Stromal cell of bone marrow (primary cell): ENCODE measurements around the gene DCAF7.

Source experiments
- DNase-seq: peaks from one replicate; pipeline ENCODE4 v3.0.0-alpha.2; 2012; ENCODE audit warnings: low read depth

DCAF7 gene

DNA sequence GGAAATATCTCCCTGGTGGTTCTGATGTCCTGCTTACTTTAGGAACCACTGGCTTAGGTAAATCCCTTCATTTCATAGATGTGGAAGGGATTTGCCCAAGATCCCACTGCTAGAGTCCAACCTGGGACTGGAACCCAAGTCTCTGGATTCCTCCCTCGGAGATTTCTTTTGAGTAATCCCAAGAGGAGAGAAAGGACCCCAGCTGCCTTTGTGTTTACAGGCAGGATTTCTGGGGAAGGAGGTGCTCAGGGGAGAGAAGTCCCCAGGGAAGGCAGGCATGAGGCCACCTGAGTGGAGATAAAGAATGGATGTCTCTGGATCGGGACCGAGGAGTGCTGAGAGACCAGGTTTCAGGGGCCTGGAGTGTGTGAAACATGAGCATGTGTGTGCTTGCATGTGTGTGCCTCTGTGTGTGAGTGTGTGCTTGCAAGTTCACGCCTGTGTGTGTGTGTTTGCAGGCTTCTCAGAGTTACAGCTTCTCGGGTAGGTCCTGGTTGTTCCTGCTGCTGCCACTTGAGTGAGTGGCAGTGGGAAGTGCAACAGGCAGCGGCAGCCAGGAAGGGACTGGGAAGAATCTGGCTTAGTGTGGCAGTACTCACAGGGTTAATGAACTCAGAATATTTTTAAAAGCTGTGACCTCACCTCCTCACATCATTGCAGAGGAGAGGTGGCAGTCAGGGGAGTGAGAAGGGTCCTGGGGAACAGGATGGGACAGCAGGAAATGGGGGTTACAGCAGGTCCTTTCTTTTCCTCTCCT is 24.9 kb upstream of the DCAF7 start:
- no peak for DNase-seq

DNA sequence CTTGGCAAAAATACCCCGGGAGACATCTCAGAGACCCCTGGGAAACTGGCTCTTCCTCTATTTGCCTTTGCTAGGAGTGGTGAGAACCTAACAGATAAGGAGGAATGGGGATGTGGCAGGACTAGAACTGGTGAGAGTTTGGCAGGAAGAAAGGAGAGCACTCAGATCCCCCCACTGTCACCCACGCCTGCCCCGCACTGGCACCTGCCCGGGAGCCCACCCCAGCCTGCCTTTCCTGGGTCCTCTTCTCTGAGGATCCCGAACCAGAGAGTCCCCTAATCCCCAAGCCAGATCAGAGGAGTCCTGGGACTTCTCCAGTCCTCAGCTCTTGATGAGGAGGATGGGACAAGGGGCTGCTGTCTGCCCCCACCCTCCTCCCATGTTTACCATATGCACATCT is 23.4 kb upstream of the DCAF7 start:
- no peak for DNase-seq

DNA sequence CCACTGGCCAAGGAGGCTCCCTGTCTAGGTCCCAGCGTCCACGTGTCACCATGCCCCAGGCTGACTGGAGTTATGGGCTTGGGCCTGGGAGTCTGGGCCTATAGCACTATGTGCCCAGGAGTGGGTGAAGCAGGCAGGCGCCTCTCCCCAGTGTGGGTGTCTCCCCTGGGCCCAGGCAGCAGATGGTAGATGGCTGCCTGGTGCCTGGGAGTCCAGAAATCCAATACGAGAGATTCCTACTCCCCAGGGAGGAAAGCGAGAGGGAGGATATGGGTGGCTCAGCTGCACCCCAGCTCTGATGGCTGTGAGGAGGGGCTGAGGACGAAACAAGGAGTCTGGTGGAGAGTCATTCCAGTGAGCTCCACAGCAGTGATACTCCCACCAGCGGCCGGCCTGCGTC is 22.1 kb upstream of the DCAF7 start:
- DNase-seq: no peak

DNA sequence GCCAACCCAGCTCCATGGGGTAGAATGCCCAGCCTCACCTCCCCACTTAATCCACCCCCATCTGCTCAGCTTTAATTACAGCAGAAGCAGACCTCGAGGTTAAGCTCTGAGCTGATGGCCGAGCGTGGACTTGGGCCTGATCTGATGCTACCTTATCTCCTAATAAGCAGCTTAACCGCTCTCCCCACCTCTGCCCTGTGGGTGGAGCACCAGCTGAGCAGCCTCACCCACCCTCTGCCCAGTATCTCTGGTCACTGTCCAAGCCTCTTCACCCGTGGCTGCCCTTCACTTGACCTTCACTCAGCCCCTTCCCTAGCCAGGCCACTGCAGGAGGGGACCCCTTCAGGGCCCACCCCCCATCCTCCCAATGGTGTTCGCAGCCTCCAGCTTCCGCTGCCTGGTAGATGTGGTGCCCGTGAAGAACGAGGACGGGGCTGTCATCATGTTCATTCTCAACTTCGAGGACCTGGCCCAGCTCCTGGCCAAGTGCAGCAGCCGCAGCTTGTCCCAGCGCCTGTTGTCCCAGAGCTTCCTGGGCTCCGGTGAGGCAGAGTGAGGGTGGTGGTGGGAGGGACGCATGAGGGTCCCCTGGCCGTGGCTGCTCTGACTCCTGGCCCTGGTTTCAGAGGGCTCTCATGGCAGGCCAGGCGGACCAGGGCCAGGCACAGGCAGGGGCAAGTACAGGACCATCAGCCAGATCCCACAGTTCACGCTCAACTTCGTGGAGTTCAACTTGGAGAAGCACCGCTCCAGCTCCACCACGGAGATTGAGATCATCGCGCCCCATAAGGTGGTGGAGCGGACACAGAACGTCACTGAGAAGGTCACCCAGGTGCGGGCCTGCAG is 20.3 kb upstream of the DCAF7 start:
- DNase-seq: no peak

DNA sequence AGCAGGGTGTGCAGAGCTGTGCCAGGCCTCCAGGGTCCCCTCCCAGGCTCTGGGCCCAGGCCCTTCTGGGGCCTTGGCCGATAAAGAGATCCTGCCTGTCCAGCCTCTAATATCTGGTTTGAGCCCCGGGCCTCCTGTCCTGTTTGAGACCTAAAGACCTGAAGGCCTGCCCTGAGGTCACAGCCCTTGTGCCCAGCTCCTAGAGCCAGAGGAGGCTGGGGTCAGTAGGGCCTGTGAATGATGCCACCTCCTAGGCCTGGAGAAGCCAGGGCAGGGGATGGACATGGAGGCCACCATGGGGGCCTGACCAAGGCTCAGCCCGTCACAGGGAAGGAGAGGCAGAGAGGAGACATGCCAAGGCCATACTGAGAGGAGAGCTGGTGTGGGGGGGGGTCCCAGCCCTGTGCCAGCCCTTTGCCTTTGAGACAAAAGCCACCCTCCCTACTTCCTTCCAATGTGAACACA is 19.7 kb upstream of the DCAF7 start:
- no peak for DNase-seq

DNA sequence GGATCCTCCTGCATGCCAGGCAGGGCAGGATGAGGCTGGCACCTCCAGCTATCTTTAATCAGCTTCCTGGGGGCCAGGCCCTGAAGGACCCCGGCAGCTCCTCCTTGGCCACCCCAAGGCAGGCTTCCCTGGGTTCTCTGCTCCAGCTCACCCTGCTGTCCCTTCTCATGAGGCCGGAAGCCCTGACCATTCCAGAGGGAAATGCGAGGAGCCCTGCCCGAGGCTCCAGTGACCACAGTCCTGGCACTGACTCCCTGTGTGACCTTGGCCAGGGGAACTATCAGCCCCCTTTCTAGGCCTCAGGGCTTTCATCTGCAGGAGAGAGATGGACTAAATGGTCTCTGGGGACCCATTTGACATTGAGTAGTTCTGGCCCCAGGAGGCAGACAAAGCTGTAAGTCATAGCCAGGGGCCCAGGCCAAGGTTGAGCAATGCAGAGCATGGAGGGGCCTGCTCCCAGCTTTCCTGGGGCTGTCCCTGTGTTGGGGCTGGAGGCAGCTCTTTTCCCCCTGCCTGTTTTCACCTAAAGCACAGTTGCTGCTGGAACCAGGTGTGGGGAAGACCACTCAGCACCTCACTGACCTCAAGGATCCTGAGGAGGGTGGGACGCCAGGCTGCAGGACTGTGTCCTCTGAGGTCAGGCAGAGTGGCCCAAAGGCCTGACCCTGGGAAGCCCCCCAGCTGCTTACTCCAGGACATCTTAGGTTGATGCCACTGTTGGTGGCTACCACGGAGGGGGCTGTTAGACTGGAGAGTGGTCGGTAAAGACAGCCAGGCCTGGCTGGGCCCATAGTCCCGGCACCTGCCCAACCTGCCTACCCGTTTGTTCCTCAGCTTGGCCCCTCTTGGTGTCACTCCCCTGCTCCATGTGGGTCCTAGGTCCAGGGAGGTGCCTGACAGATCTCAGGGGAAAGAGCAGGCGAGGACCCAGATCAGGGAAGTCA is 19.0 kb upstream of the DCAF7 start:
- DNase-seq: no peak

DNA sequence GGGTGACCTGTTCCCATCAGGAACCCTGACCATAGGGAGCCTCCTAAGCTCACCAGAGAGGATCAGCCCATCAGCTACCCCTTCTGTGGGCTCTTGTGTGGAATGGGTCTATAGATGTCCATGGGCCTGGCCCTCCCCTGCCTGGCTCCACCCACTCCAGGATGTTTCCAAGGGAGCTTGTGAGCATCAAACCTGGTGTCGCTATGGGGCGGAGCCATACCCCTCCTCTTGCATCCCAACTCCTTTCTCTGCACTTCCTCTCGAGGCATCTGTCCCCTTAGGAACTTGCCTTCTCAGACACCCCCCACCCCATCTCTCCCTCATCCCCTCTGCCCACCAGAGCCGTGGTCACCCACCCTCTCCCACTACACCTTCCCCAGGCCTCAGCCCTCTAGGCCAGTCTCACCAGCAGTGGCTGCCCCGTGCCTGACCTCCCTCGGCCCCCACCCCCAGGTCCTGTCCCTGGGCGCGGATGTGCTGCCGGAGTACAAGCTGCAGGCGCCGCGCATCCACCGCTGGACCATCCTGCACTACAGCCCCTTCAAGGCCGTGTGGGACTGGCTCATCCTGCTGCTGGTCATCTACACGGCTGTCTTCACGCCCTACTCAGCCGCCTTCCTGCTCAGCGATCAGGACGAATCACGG is 16.7 kb upstream of the DCAF7 start:
- DNase-seq: no peak

DNA sequence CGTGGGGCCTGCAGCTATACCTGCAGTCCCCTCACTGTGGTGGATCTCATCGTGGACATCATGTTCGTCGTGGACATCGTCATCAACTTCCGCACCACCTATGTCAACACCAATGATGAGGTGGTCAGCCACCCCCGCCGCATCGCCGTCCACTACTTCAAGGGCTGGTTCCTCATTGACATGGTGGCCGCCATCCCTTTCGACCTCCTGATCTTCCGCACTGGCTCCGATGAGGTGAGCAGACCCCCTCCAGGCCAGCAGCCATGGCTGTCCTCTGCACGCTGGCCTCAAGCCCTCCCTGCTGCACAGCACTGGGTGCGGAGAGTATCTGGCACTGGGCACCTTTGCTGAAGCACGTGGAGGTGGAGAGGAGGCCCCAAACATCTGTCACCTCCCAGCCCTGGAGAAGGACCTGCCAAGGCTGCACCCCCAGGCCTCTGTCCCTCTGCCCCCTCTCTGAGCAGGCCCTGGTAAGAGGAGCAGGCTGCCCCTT is 16.2 kb upstream of the DCAF7 start:
- DNase-seq: no peak

DNA sequence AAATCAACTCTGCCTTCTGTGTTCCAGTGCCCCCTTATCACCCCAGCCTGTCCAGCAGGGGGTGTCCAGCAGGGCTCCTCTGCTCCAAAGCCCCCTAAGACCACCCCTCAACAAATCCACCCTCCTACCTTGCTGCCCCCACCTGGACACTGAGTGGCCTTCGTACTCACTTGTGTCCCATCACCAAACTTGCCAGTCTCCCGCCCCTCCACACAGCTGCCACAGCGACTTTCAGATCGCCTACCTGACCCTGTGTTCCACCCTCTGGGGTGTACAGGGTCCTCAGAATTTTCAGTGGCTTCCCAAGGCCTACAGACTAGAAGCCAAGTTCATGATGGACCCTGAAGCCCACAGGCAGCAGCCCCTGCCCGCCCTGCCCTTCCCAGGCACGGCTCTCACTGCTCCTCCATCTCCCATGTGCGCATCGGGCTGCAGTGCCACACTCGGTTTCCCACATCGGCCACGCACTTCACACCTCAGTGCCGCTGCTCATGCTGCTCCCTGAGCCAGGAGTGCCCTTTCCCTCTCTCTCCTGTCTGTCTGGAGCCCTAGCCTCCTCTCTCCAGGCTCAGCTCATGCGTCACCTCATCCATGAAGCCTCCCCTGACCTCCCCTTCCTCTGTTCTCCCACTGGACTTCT is 15.3 kb upstream of the DCAF7 start:
- DNase-seq: no peak

DNA sequence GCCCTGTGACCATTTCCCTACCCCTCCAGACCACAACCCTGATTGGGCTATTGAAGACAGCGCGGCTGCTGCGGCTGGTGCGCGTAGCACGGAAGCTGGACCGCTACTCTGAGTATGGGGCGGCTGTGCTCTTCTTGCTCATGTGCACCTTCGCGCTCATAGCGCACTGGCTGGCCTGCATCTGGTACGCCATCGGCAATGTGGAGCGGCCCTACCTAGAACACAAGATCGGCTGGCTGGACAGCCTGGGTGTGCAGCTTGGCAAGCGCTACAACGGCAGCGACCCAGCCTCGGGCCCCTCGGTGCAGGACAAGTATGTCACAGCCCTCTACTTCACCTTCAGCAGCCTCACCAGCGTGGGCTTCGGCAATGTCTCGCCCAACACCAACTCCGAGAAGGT is 14.6 kb upstream of the DCAF7 start:
- DNase-seq: no peak

DNA sequence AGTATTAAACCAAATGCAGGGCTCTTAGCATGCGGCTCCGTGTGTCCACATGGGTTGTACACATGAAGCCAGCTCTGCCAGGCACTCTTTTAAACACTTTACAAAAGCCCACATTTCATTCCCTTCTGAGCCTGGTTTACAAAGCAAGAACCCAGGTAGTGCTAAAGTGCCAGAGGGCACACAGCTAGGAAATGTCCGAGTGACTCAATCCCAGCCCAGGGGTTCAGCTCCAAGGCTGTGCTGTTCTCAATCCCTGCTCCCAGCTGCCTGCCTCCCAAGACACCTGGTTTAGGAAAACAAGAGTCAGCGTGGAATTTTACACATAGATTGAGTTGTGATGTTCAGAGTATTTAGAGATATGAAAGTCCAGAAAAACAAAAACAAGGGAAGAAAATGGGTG is 13.3 kb upstream of the DCAF7 start:
- no peak for DNase-seq

DNA sequence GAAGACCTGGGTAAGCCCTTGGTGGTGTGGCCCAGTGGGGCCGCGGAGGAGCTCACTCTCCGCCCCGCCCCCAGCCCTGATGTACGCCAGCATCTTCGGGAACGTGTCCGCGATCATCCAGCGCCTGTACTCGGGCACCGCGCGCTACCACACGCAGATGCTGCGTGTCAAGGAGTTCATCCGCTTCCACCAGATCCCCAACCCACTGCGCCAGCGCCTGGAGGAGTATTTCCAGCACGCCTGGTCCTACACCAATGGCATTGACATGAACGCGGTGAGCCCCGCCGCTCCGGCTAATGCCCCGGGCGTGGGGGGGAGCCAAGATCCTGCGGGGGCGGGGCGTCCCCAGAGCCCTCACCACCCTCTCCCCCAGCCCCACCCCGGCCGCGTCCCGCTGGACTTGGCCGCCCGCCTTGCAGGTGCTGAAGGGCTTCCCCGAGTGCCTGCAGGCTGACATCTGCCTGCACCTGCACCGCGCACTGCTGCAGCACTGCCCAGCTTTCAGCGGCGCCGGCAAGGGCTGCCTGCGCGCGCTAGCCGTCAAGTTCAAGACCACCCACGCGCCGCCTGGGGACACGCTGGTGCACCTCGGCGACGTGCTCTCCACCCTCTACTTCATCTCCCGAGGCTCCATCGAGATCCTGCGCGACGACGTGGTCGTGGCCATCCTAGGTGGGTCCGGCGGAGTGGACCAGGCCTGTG is 12.1 kb upstream of the DCAF7 start:
- no peak for DNase-seq

DNA sequence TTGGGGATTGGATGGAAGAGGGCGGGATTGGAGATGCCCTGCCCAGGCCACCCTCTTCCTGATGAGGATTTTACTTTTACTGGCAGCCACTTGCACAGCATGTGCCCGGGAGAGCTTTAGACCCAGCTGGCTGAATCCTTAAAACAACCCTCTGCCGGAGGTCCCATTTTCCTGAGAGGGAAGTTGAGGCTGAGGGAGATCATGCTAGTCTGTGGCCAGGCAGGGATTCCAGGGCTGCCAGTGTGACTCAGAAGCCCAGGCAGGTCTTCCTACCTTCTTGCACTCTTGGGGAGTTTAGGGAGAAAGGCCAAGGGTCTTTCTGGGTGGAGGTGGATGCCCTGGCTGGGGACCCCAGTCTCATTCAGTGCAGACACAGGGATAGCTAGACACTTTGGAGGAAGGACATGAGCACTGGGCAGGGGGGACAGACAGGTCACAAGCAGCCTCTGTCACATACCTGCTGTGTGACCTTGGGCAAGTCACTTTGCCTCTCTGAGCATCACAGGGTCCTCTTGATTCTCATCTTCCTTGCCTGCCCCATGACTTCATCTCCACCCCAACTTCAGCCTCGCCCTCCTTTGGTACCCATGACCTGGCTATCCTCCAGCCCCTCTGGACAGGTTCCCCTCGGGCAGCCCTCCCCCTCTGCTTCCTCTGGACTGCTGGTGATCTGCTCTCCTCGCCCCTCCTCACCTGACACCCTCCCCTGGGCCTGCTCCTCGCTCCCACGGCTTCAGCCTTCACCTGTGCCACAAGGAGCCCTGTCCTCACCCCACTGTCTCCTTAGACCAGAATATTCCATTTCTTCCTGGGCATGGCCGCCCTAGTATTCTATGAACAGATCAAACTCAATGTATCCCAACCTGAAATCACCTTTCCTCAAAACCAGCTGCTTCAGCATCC is 11.3 kb upstream of the DCAF7 start:
- no peak for DNase-seq

DNA sequence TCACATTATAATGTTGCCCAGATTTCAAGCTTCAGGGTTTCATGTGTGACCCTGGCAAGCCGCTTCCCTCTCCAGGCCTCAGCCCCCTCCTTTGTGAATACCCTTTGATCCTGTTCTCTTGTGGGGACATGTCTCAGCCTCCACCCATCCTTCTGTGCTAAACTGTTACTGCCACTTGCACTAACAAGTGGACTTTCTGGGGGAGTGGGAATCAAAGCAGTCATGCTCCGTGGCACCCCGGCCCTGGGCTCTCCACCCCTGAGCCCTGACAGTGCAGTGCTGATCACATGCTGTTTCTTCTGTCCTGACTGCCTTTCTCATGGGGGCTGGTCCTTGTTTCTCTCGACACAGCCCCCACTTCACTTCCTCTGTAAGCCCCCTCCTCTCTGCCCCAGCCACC is 9.7 kb upstream of the DCAF7 start:
- DNase-seq: no peak

DNA sequence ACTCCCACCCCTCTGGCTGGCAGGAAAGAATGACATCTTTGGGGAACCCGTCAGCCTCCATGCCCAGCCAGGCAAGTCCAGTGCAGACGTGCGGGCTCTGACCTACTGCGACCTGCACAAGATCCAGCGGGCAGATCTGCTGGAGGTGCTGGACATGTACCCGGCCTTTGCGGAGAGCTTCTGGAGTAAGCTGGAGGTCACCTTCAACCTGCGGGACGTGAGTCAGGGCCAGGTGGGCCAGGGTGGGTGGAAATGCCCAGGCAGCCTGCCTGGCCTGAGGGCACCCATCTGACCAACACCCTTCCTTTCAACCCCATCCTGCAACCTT is 8.1 kb upstream of the DCAF7 start:
- no peak for DNase-seq

DNA sequence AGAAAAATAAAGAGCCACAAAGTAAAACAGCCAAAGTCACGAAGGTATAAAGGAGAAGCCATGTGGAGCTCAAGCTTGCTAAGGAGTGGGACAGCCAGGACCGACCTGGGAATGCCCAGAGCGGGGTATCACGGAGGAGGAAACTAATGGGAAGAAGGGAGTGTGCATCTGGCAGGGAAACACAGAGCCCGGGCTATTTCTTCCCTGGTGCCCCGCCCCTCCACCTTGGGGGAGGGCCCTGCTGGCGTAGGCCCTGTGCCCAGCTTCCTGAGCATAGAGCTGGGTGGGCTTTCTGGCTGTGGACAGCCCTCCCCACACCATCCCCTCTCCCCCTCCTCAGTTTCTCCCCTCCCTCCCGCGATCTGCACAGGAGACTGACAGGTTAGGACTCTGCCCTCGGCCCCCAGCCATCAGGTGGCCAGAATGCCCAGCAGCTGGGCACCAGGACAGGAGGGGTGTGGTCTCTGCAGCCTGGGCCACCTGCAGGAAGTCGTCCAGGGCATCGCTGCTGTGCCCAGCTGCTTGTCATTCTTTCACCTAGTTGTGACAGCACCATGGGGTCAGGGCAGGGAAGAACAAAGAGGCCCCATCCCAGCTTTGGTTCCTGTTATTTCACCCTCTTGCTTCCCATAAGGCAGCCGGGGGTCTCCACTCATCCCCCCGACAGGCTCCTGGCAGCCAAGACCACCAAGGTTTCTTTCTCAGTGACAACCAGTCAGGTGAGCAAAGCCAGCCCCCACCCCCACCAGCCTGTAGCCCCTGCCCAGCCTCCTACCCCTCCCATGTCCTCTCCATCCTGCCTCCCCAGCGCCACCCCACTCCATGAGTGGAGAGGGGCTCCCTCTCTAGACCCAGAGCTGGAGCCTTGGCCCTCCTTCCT is 7.1 kb upstream of the DCAF7 start:
- no peak for DNase-seq

DNA sequence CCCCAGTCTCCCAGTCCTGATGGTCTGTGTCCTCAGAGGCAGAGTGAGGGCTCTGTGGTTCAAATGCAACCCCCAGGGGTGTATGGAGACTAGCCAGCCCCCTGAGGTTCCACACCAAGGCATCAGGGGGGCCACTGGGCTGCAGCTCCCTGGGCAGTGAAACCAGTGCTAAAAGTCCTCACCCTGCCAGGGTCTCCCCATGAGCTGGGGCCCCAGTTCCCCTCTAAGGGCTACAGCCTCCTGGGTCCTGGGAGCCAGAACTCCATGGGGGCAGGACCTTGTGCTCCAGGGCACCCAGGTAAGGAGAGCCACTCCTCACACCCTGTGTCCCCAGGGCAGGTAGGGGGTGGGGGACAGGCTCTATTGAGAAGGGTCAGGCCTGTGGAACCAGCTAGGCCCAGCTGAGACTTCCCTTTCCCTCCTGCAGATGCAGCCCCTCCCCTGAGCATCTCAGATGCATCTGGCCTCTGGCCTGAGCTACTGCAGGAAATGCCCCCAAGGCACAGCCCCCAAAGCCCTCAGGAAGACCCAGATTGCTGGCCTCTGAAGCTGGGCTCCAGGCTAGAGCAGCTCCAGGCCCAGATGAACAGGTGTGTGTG is 6.4 kb upstream of the DCAF7 start:
- no peak for DNase-seq
